Measurements from ENCODE around the gene CYTH4. TPM values are rescaled to one million over a fixed set of nuclear protein-coding genes. Genes with fewer than 3 reads are reported as not detected.
A peak's percentile ranks its signal among the peaks of the same experiment; 100 is the strongest.

Gene CYTH4
- total and polyA plus RNA-seq, 12 donors, result 4.7 to 80.7 (median 22.1) TPM

DNA sequence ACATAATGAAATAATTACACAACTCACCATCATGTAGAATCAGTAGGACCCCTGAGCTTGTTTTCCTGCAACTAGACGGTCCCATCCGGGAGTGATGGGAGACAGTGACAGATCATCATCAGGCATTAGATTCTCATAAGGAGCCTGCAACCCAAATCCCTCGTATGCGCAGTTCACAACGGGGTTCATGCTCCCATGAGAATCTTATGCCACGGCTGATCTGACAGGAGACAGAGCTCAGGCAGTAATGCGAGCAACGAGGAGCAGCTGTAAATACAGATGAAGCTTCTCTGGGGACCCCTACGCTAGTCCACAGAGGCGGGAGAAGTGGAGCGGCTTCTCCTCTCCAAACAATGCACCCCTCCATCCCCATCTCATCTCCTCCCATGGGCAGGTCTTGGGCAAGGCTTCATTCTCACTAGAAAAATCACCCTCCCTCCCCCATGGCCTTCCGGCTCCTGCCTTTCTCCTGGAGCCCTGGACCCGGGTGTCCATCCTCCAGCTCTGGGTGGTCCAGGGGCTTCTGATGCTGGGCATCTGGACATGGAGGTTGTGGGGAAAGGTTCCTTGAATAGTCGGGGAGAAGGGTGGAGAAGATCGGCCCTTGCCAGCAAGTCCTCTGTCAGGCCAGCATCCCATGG is 22.0 kb upstream of the CYTH4 start:
- Histone ChIP-seq H3K27me3 (peaks cover 6% of the 10 kb centered on the region), H3K36me3 (replicated peaks in 1 of 2) (no peaks in the 10 kb centered on the region), H3K9me3 (replicated peaks in 1 of 3) (peaks cover 0 to 6% (median 0%) of the 10 kb centered on the region in 3 donors), H3K4me3 (no peak overlapping the region), H3K27ac (no peak overlapping the region), H3K4me1 (replicated peaks in 1 of 2) (no peaks in the 10 kb centered on the region)
- DNase-seq, result peak in 1 of 7 donors; percentile 2
- intact Hi-C loops (cut with DNase I), result loop anchor here in 1 of 2 donors (5.0 kb wide), 1 partner anchor 197 kb away; no protein-coding TSS in a partner anchor
- WGBS, 4 donors, result 54 to 64% (median 57%) methylated on average over 13 to 15 of the region's 15 CpGs
- TF ChIP-seq POLR2A (IDR thresholded peaks at IDR 0.05), result no peak
- TF ChIP-seq, protein P1, sequence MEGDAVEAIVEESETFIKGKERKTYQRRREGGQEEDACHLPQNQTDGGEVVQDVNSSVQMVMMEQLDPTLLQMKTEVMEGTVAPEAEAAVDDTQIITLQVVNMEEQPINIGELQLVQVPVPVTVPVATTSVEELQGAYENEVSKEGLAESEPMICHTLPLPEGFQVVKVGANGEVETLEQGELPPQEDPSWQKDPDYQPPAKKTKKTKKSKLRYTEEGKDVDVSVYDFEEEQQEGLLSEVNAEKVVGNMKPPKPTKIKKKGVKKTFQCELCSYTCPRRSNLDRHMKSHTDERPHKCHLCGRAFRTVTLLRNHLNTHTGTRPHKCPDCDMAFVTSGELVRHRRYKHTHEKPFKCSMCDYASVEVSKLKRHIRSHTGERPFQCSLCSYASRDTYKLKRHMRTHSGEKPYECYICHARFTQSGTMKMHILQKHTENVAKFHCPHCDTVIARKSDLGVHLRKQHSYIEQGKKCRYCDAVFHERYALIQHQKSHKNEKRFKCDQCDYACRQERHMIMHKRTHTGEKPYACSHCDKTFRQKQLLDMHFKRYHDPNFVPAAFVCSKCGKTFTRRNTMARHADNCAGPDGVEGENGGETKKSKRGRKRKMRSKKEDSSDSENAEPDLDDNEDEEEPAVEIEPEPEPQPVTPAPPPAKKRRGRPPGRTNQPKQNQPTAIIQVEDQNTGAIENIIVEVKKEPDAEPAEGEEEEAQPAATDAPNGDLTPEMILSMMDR (IDR thresholded peaks at IDR 0.05), result no peak

DNA sequence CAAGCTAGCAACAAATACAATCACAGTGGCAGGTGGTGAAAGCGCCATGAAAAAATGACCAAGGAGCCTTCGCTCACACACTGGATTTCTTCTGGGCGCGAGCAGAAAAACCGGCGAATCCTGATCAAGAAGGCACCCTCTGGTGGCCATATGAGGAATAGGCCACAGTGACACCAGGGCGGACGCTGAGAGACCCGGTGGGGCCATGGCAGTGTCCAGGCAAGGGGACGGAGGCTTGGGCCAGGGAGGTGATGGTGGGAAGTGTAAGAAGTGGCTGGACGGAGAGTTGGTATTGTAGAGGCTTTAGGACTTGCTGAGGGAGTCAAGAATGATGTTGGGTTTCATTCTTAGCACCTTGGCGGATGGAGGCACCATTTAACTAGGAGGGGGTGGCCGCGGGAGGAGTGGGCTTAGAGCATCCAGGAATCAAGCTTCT is 21.4 kb upstream of the CYTH4 start:
- Histone ChIP-seq H3K4me1 (replicated peaks in 1 of 2) (no peaks in the 10 kb centered on the region), H3K9me3 (replicated peaks in 1 of 3) (peaks cover 0 to 6% (median 0%) of the 10 kb centered on the region in 3 donors), H3K36me3 (replicated peaks in 1 of 2) (no peaks in the 10 kb centered on the region), H3K4me3 (no peak overlapping the region), H3K27ac (no peak overlapping the region), H3K27me3 (peaks cover 6% of the 10 kb centered on the region)
- peak; percentile 58 to 79 (median 68) for DNase-seq
- intact Hi-C loops (cut with DNase I), result loop anchor here in 1 of 2 donors (5.0 kb wide), 1 partner anchor 196 kb away; no protein-coding TSS in a partner anchor
- no peak for TF ChIP-seq POLR2A (IDR thresholded peaks at IDR 0.05)
- TF ChIP-seq, protein P1 (IDR thresholded peaks at IDR 0.05), result peak; percentile 75 to 91 (median 81)
- WGBS, 4 donors, result 21 to 25% (median 21%) methylated on average over 14 of the region's 14 CpGs

DNA sequence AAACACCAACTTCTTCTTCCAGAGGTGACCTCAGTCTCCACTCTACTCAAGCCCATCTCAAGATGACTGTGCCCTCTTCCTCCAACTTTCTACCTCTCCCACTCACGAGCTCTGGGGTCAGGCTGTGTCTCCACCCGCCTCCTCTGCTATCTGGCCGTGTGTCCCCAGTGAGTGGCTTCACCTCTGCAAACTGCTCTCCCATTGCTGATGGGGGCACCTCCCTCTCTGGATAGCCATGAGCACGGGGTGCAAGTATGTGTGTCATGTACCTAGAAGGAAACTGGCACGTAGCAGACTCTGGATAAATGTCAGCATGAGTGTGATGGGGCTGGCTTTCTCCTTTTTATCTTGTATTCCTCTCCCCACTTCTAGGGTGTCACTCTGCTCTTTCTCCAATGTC is 20.0 kb upstream of the CYTH4 start:
- intact Hi-C loops (cut with DNase I), result loop anchor here in 1 of 2 donors (5.0 kb wide), 1 partner anchor 195 kb away; no protein-coding TSS in a partner anchor
- no peaks in the 10 kb centered on the region for H3K36me3 ChIP-seq (replicated peaks in 1 of 2)
- H3K4me1 ChIP-seq (replicated peaks in 1 of 2), result peaks cover 0 to 4% of the 10 kb centered on the region in 2 donors
- no peak overlapping the region for H3K27ac ChIP-seq
- peaks cover 6% of the 10 kb centered on the region for H3K27me3 ChIP-seq
- peaks cover 0 to 6% (median 0%) of the 10 kb centered on the region in 3 donors for H3K9me3 ChIP-seq (replicated peaks in 1 of 3)
- 69 to 80% (median 70%) methylated on average over 5 of the region's 5 CpGs for WGBS, 4 donors
- no peak for TF ChIP-seq POLR2A (IDR thresholded peaks at IDR 0.05)
- TF ChIP-seq, protein P1 (IDR thresholded peaks at IDR 0.05), result no peak
- DNase-seq, result peak in 1 of 7 donors; percentile 5
- no peak overlapping the region for H3K4me3 ChIP-seq

DNA sequence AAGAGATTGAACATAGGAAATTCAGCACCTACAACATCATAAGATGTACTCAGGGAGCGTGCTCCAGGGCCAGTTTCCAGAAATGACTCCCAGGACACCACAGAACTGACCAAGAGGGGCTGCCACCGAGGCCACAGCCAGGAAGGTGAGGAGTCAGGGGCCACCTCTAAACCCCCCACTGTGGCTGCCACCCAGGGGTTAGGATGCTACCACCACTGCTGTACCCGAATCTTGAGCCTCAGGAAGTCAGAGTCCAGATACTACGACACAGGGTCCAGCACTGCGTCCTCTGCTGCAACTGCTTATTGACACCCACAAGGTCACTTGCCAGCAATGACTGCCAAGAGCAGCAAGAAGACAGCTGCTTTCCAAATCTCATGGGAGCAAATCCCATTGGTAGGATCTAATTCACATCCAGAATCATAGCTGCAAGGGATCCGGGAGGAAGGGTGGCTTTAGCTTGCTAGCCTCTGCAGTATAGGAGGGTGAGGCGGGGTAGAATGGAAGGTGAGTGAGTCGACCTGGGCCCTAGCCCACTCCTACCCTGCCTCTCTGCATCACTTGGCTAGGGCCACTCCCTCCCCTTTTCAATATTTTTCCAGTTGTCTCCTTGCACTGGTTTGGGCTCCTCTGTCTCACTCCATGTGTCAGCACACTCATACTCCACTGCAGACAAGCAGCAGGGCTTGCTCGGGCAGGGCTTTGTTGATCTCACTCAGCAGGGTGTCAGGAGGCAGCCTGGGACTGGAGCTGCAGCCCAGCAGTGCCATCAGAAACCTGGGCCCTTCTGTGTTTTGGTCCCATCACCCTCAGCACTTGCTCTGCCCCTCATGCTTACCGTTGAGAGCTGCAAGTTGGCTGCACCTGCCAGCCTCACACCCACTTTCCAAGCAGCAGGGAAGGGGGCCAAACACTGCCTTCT is 18.1 kb upstream of the CYTH4 start:
- no peak for DNase-seq
- H3K27me3 ChIP-seq, result no peaks in the 10 kb centered on the region
- H3K4me1 ChIP-seq (replicated peaks in 1 of 2), result peaks cover 0 to 5% of the 10 kb centered on the region in 2 donors
- H3K4me3 ChIP-seq, result no peak overlapping the region
- WGBS, 4 donors, result 74 to 84% (median 79%) methylated on average over 6 to 10 of the region's 10 CpGs
- intact Hi-C loops (cut with DNase I), result loop anchor here in 1 of 2 donors (5.0 kb wide), 1 partner anchor 193 kb away; no protein-coding TSS in a partner anchor
- H3K27ac ChIP-seq, result no peak overlapping the region
- peaks cover 0 to 6% (median 0%) of the 10 kb centered on the region in 3 donors for H3K9me3 ChIP-seq (replicated peaks in 1 of 3)
- no peaks in the 10 kb centered on the region for H3K36me3 ChIP-seq (replicated peaks in 1 of 2)
- no peak for TF ChIP-seq POLR2A (IDR thresholded peaks at IDR 0.05)
- TF ChIP-seq, protein P1 (IDR thresholded peaks at IDR 0.05), result no peak
